NCI-H526 (cell line): ENCODE data around the gene TDRD12.
"Not testable (repeated sequence)": the region's sequence is repeated elsewhere in the genome, so short reads cannot be mapped to it uniquely, and the experiment has no call there.

Experiments
- DNase-seq, 2 experiments: peaks; one replicate each; lab custom pipeline; 2025; lab: John Stamatoyannopoulos, UW

Gene TDRD12

GRCh38 chr19:32692727-32693061, 26.9 kb upstream of the TDRD12 start:
- DNase-seq, result peak in 1 of 2 experiments; percentile 61

- peak in 1 of 2 experiments; percentile 37 for DNase-seq
These were observed 26.1 kb upstream of the TDRD12 start for GRCh38 chr19:32693151-32694108.

- peak in 1 of 2 experiments; percentile 58 for DNase-seq
These were observed 25.3 kb upstream of the TDRD12 start for GRCh38 chr19:32694316-32694715.

GRCh38 chr19:32694851-32695250, 24.7 kb upstream of the TDRD12 start:
- not testable (repeated sequence) for DNase-seq

GRCh38 chr19:32695506-32695905, 24.1 kb upstream of the TDRD12 start:
- not testable (repeated sequence) for DNase-seq

GRCh38 chr19:32696771-32697170, 22.8 kb upstream of the TDRD12 start:
- not testable (repeated sequence) for DNase-seq

GRCh38 chr19:32700129-32700528, 19.4 kb upstream of the TDRD12 start:
- DNase-seq, result not testable (repeated sequence)

GRCh38 chr19:32702010-32702409, 17.6 kb upstream of the TDRD12 start:
- peak in 1 of 2 experiments; percentile 54 for DNase-seq

- not testable (repeated sequence) for DNase-seq
These were observed 15.6 kb upstream of the TDRD12 start for GRCh38 chr19:32704006-32704405.

GRCh38 chr19:32708457-32708856, 11.1 kb upstream of the TDRD12 start:
- no peak for DNase-seq

- DNase-seq, result no peak
These were observed 10.5 kb upstream of the TDRD12 start for GRCh38 chr19:32709032-32709431.

- DNase-seq, result no peak
These were observed 7.8 kb upstream of the TDRD12 start for GRCh38 chr19:32711747-32712146.

- not testable (repeated sequence) for DNase-seq
These were observed 3.4 kb upstream of the TDRD12 start for GRCh38 chr19:32716203-32716602.

GRCh38 chr19:32717496-32717895, 2.1 kb upstream of the TDRD12 start:
- DNase-seq, result no peak

- DNase-seq, result no peak
These were observed 1.3 kb upstream of the TDRD12 start for GRCh38 chr19:32718286-32718685.

GRCh38 chr19:32720216-32720935, 809 bp downstream of the TDRD12 start:
- DNase-seq, result no peak

GRCh38 chr19:32720936-32721250, 1.3 kb downstream of the TDRD12 start:
- DNase-seq, result no peak

GRCh38 chr19:32735936-32736335, 16.4 kb downstream of the TDRD12 start:
- DNase-seq, result no peak

- DNase-seq, result no peak
These were observed 23.5 kb downstream of the TDRD12 start for GRCh38 chr19:32743021-32743420.

GRCh38 chr19:32743447-32743846, 23.9 kb downstream of the TDRD12 start:
- no peak for DNase-seq

GRCh38 chr19:32744555-32745325, 25.2 kb downstream of the TDRD12 start:
- DNase-seq, result no peak

- not testable (repeated sequence) for DNase-seq
These were observed 26.2 kb downstream of the TDRD12 start for GRCh38 chr19:32745594-32746251.
